Breast epithelium (tissue), 4 donors: ENCODE measurements around the gene LGALS9B. TPM values are rescaled to one million over a fixed set of nuclear protein-coding genes. Genes with fewer than 3 reads are reported as not detected.
"Not testable (repeated sequence)": the region's sequence is repeated elsewhere in the genome, so short reads cannot be mapped to it uniquely, and the experiment has no call there.

Experiments
- DNase-seq, 2 donors: peaks; one replicate each; pipeline ENCODE4 v3.0.0-alpha.2; 2019; ENCODE audit warnings: low spot score in 2 of 2
- H3K27ac ChIP-seq, 2 donors: fragments of 200-600 bp; sonication (generic) in 1 of 2; one replicate each; pipeline ENCODE4 v1.5.1; 2016 to 2019; ENCODE audit warnings: mild to moderate bottlenecking in 1 of 2
- H3K27me3 ChIP-seq, 2 donors: fragments of 200-600 bp; sonication (generic) in 1 of 2; one replicate each; pipeline versions ENCODE4 v1.5.1 to v1.6.0; 2017 to 2019; ENCODE audit warnings: control low read depth in 1 of 2, mild to moderate bottlenecking in 1 of 2
- H3K36me3 ChIP-seq: fragments of 200-600 bp; one replicate; pipeline ENCODE4 v1.5.1; 2019
- H3K4me1 ChIP-seq, 2 donors: fragments of 200-600 bp; sonication (generic); one replicate each; pipeline ENCODE4 v1.5.1; 2016 to 2019; ENCODE audit warnings: control low read depth in 1 of 2
- H3K4me3 ChIP-seq, 3 donors: fragments of 200-600 bp; sonication (generic); 1 replicate in 2 of 3; 2 replicates in 1 of 3; pipeline ENCODE4 v1.5.1; 2016 to 2019; ENCODE audit warnings: mild to moderate bottlenecking in 3 of 3, moderate library complexity in 2 of 3
- H3K9me3 ChIP-seq, 2 donors: fragments of 200-600 bp; sonication (generic) in 1 of 2; one replicate each; pipeline ENCODE4 v1.5.1; 2016 to 2019; ENCODE audit warnings: control low read depth in 1 of 2
- intact Hi-C: fragments of 100-400 bp; cut with DNase I; formaldehyde crosslinking; loops from one replicate; pipeline ENCODE4 v1.15.1; 2023; ENCODE audit warnings: low total_unique reads
- total RNA-seq, 3 donors: library from RNA; depleted of rRNA; stranded (reverse); fragments of >200 nt; gene quantifications; one replicate each; pipeline ENCODE4 v1.1.0, GENCODE V29; 2016

LGALS9B gene
- total RNA-seq, 3 donors from 2014 or later, result 0.33 TPM; not detected in 2

GRCh38 chr17:20492099-20492498 lies 24.8 kb upstream of the LGALS9B start:
- H3K27me3 ChIP-seq, intact Hi-C loops, H3K4me3 ChIP-seq, DNase-seq, H3K27ac ChIP-seq, H3K36me3 ChIP-seq, H3K4me1 ChIP-seq, H3K9me3 ChIP-seq: not testable (repeated sequence)

GRCh38 chr17:20484930-20485329 lies 17.6 kb upstream of the LGALS9B start:
- not testable (repeated sequence) for H3K4me3 ChIP-seq

GRCh38 chr17:20479889-20480591 lies 12.7 kb upstream of the LGALS9B start:
- H3K4me3 ChIP-seq, H3K36me3 ChIP-seq, H3K27ac ChIP-seq, H3K4me1 ChIP-seq, intact Hi-C loops, H3K9me3 ChIP-seq, H3K27me3 ChIP-seq, DNase-seq: not testable (repeated sequence)

More at GRCh38 chr17:20484930-20485329, 17.6 kb upstream of the LGALS9B start:
- H3K4me1 ChIP-seq, H3K9me3 ChIP-seq, H3K27me3 ChIP-seq, H3K27ac ChIP-seq, intact Hi-C loops, H3K36me3 ChIP-seq, DNase-seq: not testable (repeated sequence)

GRCh38 chr17:20477398-20478071 lies 10.2 kb upstream of the LGALS9B start:
- H3K4me1 ChIP-seq, H3K9me3 ChIP-seq, DNase-seq, H3K27ac ChIP-seq, H3K4me3 ChIP-seq, intact Hi-C loops, H3K36me3 ChIP-seq, H3K27me3 ChIP-seq: not testable (repeated sequence)

- H3K27me3 ChIP-seq, H3K9me3 ChIP-seq, H3K27ac ChIP-seq, intact Hi-C loops, H3K4me3 ChIP-seq, H3K4me1 ChIP-seq, H3K36me3 ChIP-seq, DNase-seq: not testable (repeated sequence)
Observed at GRCh38 chr17:20475137-20475831, 7.9 kb upstream of the LGALS9B start.

- not testable (repeated sequence) for DNase-seq, H3K9me3 ChIP-seq, H3K4me1 ChIP-seq
Observed at GRCh38 chr17:20474081-20474480, 6.7 kb upstream of the LGALS9B start.

GRCh38 chr17:20469946-20470345 lies 2.6 kb upstream of the LGALS9B start:
- H3K27ac ChIP-seq, intact Hi-C loops, DNase-seq, H3K4me3 ChIP-seq, H3K27me3 ChIP-seq, H3K4me1 ChIP-seq, H3K9me3 ChIP-seq, H3K36me3 ChIP-seq: not testable (repeated sequence)

More at GRCh38 chr17:20474081-20474480, 6.7 kb upstream of the LGALS9B start:
- H3K27ac ChIP-seq, H3K4me3 ChIP-seq, intact Hi-C loops, H3K27me3 ChIP-seq, H3K36me3 ChIP-seq: not testable (repeated sequence)

GRCh38 chr17:20469107-20469506 lies 1.8 kb upstream of the LGALS9B start:
- intact Hi-C loops, H3K27ac ChIP-seq, H3K4me3 ChIP-seq, DNase-seq, H3K4me1 ChIP-seq, H3K27me3 ChIP-seq, H3K36me3 ChIP-seq, H3K9me3 ChIP-seq: not testable (repeated sequence)

GRCh38 chr17:20466999-20467398 lies 340 bp downstream of the LGALS9B start:
- H3K9me3 ChIP-seq, intact Hi-C loops, H3K36me3 ChIP-seq, H3K27ac ChIP-seq, H3K4me1 ChIP-seq, DNase-seq, H3K27me3 ChIP-seq, H3K4me3 ChIP-seq: not testable (repeated sequence)

- DNase-seq, H3K36me3 ChIP-seq, H3K4me3 ChIP-seq, H3K4me1 ChIP-seq, H3K9me3 ChIP-seq, intact Hi-C loops, H3K27ac ChIP-seq, H3K27me3 ChIP-seq: not testable (repeated sequence)
Observed at GRCh38 chr17:20466553-20466952, 786 bp downstream of the LGALS9B start.

GRCh38 chr17:20465535-20465934 lies 1.8 kb downstream of the LGALS9B start:
- intact Hi-C loops, H3K36me3 ChIP-seq, H3K9me3 ChIP-seq, H3K4me1 ChIP-seq, DNase-seq, H3K4me3 ChIP-seq, H3K27ac ChIP-seq, H3K27me3 ChIP-seq: not testable (repeated sequence)

- H3K4me3 ChIP-seq, DNase-seq, H3K27me3 ChIP-seq, H3K4me1 ChIP-seq, H3K27ac ChIP-seq, intact Hi-C loops, H3K9me3 ChIP-seq, H3K36me3 ChIP-seq: not testable (repeated sequence)
Observed at GRCh38 chr17:20464854-20465414, 2.4 kb downstream of the LGALS9B start.

GRCh38 chr17:20462158-20462557 lies 5.2 kb downstream of the LGALS9B start:
- not testable (repeated sequence) for H3K4me1 ChIP-seq

More at GRCh38 chr17:20462158-20462557, 5.2 kb downstream of the LGALS9B start:
- H3K27ac ChIP-seq, H3K36me3 ChIP-seq, H3K27me3 ChIP-seq, intact Hi-C loops, DNase-seq, H3K9me3 ChIP-seq, H3K4me3 ChIP-seq: not testable (repeated sequence)
